Thoracic aorta (tissue), 2 donors: ENCODE measurements around the gene ADAMTS20. TPM values are rescaled to one million over a fixed set of nuclear protein-coding genes. Genes with fewer than 3 reads are reported as not detected.

Experiments
- ATAC-seq: fragments of 150-250 bp; one replicate; pipeline ENCODE4 v1.8.0; 2017; ENCODE audit warnings: low read depth; ENCODE audit not compliant: insufficient number of reproducible peaks, low FRiP score
- DNase-seq: peaks from one replicate; pipeline ENCODE4 v3.0.0-alpha.2; 2020; ENCODE audit warnings: low spot score
- H3K27ac ChIP-seq, 2 donors: fragments of 200-600 bp; sonication (generic); 1 replicate in 1 of 2; 2 replicates in 1 of 2; pipeline ENCODE4 v1.5.1; 2016; ENCODE audit warnings: mild to moderate bottlenecking in 2 of 2, moderate library complexity in 2 of 2
- H3K27me3 ChIP-seq: fragments of 200-600 bp; sonication (generic); replicated peaks from 2 replicates; pipeline ENCODE4 v1.6.0; 2016; ENCODE audit warnings: mild to moderate bottlenecking; ENCODE audit not compliant: insufficient read depth
- H3K36me3 ChIP-seq: fragments of 200-600 bp; sonication (generic); one replicate; pipeline ENCODE4 v1.5.1; 2016
- H3K4me1 ChIP-seq, 2 donors: fragments of 200-600 bp; sonication (generic); 1 replicate in 1 of 2; 2 replicates in 1 of 2; pipeline versions ENCODE4 v1.5.1 to v1.6.0; 2016; ENCODE audit warnings: low read depth in 2 of 2, mild to moderate bottlenecking in 1 of 2; ENCODE audit not compliant: control insufficient read depth in 1 of 2
- H3K4me3 ChIP-seq: fragments of 200-600 bp; sonication (generic); 2 replicates; pipeline ENCODE4 v1.5.1; 2016; ENCODE audit warnings: mild to moderate bottlenecking
- H3K9me3 ChIP-seq: fragments of 200-600 bp; sonication (generic); 2 replicates; pipeline ENCODE4 v1.5.1; 2016
- CTCF ChIP-seq: fragments of 200-600 bp; sonication (generic); IDR thresholded peaks from one replicate; pipeline ENCODE4 v1.5.1; 2019; ENCODE audit warnings: antibody characterized with exemption
- total RNA-seq, 2 donors: library from RNA; depleted of rRNA; stranded (reverse); fragments of >200 nt; gene quantifications; one replicate each; pipeline versions ENCODE4 v1.1.0 to v1.2.3, GENCODE V29; 2016

Gene ADAMTS20
- total RNA-seq, 2 donors from 2014 or later: not detected

- Histone ChIP-seq H3K9me3 (no peaks in the 10 kb centered on the region), H3K4me3 (no peak overlapping the region), H3K27me3 (no peaks in the 10 kb centered on the region), H3K27ac (no peak overlapping the region), H3K36me3 (no peaks in the 10 kb centered on the region), H3K4me1 (no peaks in the 10 kb centered on the region)
- DNase-seq: no peak
- no peak for ATAC-seq
- TF ChIP-seq CTCF: no peak
Measured at GRCh38 chr12:43357141-43357540, 194.9 kb downstream of the ADAMTS20 start.

DNA sequence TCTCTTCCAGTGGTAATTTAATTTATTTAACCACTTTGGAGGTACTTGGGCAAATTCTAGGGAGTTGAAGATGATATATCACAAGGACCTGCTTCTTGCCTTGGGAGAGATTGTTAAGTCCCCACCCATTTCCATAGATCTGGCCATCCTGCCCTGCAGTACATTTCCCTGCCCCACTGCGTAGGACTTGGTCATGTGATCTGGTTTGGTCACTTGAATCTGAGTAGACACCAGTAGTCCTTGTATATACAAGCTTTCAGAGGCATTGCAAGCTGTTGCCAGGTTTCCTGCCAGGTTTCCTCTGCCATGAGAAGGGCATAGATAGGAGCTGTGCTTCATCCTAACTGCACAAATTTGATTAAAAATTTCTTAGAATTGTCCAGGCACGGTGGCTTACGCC is 200.0 kb downstream of the ADAMTS20 start:
- no peak for DNase-seq
- no peak for TF ChIP-seq CTCF
- no peak overlapping the region for H3K27ac ChIP-seq
- H3K4me3 ChIP-seq: no peak overlapping the region
- no peak for ATAC-seq
- H3K36me3 ChIP-seq: no peaks in the 10 kb centered on the region
- H3K9me3 ChIP-seq: no peaks in the 10 kb centered on the region
- no peaks in the 10 kb centered on the region for H3K27me3 ChIP-seq
- H3K4me1 ChIP-seq: no peaks in the 10 kb centered on the region

GRCh38 chr12:43349863-43350262 is 202.1 kb downstream of the ADAMTS20 start:
- Histone ChIP-seq H3K9me3 (no peaks in the 10 kb centered on the region), H3K4me3 (no peak overlapping the region), H3K36me3 (no peaks in the 10 kb centered on the region), H3K27me3 (no peaks in the 10 kb centered on the region), H3K4me1 (no peaks in the 10 kb centered on the region), H3K27ac (no peak overlapping the region)
- DNase-seq (no peak), ATAC-seq (no peak)
- TF ChIP-seq CTCF: no peak

GRCh38 chr12:43348221-43348620 is 203.8 kb downstream of the ADAMTS20 start:
- H3K9me3 ChIP-seq: no peaks in the 10 kb centered on the region
- H3K4me1 ChIP-seq: no peaks in the 10 kb centered on the region
- ATAC-seq: no peak
- DNase-seq: no peak
- H3K4me3 ChIP-seq: no peak overlapping the region
- no peak overlapping the region for H3K27ac ChIP-seq
- no peak for TF ChIP-seq CTCF
- H3K27me3 ChIP-seq: no peaks in the 10 kb centered on the region
- no peaks in the 10 kb centered on the region for H3K36me3 ChIP-seq

- Histone ChIP-seq H3K36me3 (no peaks in the 10 kb centered on the region), H3K4me1 (no peaks in the 10 kb centered on the region), H3K4me3 (no peak overlapping the region), H3K9me3 (no peaks in the 10 kb centered on the region), H3K27me3 (no peaks in the 10 kb centered on the region), H3K27ac (no peak overlapping the region)
- ATAC-seq: no peak
- no peak for DNase-seq
- TF ChIP-seq CTCF: no peak
Measured at GRCh38 chr12:43347026-43347425, 205.0 kb downstream of the ADAMTS20 start.
